Fibroblast of lung (primary cell): ENCODE measurements around the gene IFT122. TPM values are rescaled to one million over a fixed set of nuclear protein-coding genes. Genes with fewer than 3 reads are reported as not detected.

ENCODE experiments used
- DNase-seq, 2 donors: peaks; one replicate each; pipeline versions ENCODE4 v3.0.0 to v3.0.0-alpha.2; 2010; ENCODE audit warnings: low read depth in 2 of 2
- H2AFZ ChIP-seq: 2 replicates; pipeline ENCODE4 v1.5.1; 2012; ENCODE audit warnings: low read length, control low read depth, inconsistent platforms
- H3K27ac ChIP-seq: 2 replicates; pipeline ENCODE4 v1.5.1; 2011; ENCODE audit warnings: low read length, control low read depth; ENCODE audit not compliant: insufficient read depth
- H3K27me3 ChIP-seq: 2 replicates; pipeline ENCODE4 v1.5.1; 2011; ENCODE audit warnings: mild to moderate bottlenecking, low read length; ENCODE audit not compliant: control insufficient read depth, insufficient read depth
- H3K36me3 ChIP-seq: 2 replicates; pipeline ENCODE4 v1.5.1; 2011; ENCODE audit warnings: low read length; ENCODE audit not compliant: control insufficient read depth, insufficient read depth
- H3K4me1 ChIP-seq: 2 replicates; pipeline ENCODE4 v1.5.1; 2011; ENCODE audit warnings: low read length; ENCODE audit not compliant: control insufficient read depth, insufficient read depth; ENCODE audit errors: extremely low read depth
- H3K4me2 ChIP-seq: 2 replicates; pipeline ENCODE4 v1.5.1; 2011; ENCODE audit warnings: low read length, control low read depth; ENCODE audit not compliant: insufficient read depth; ENCODE audit errors: extremely low read depth
- H3K4me3 ChIP-seq, 4 experiments: fragments of 200-600 bp in 1 of 4; sonication (generic) in 1 of 4; replicated peaks in 1 of 4; 2 replicates each; pipeline ENCODE4 v1.5.1; 2011 to 2016; ENCODE audit warnings: low read length in 4 of 4, low read depth in 3 of 4, mild to moderate bottlenecking in 3 of 4, control low read depth in 2 of 4, inconsistent platforms in 1 of 4, mixed read lengths in 1 of 4; ENCODE audit not compliant: insufficient read depth in 1 of 4; ENCODE audit errors: control extremely low read depth in 1 of 4
- H3K79me2 ChIP-seq: 2 replicates; pipeline ENCODE4 v1.5.1; 2012; ENCODE audit warnings: mild to moderate bottlenecking, low read length, inconsistent platforms; ENCODE audit not compliant: control insufficient read depth, insufficient read depth
- H3K9ac ChIP-seq: 2 replicates; pipeline ENCODE4 v1.5.1; 2011; ENCODE audit warnings: mild to moderate bottlenecking, low read length, control low read depth; ENCODE audit not compliant: insufficient read depth
- H3K9me3 ChIP-seq: 2 replicates; pipeline ENCODE4 v1.5.1; 2012; ENCODE audit warnings: low read depth, low read length; ENCODE audit not compliant: control insufficient read depth, insufficient read depth
- H4K20me1 ChIP-seq: 2 replicates; pipeline ENCODE4 v1.5.1; 2011; ENCODE audit warnings: low read length; ENCODE audit not compliant: control insufficient read depth, insufficient read depth; ENCODE audit errors: extremely low read depth
- CTCF ChIP-seq, 2 donors: IDR thresholded peaks in 1 of 2; conservative IDR thresholded peaks in 1 of 2; 1 replicate in 1 of 2; 2 replicates in 1 of 2; pipeline ENCODE4 v1.5.1; 2011 to 2012; ENCODE audit warnings: low read length in 2 of 2, control low read depth in 1 of 2, inconsistent platforms in 1 of 2, low read depth in 1 of 2, mild to moderate bottlenecking in 1 of 2
- EZH2 ChIP-seq: IDR thresholded peaks from 2 replicates; pipeline ENCODE4 v1.5.1; 2012; ENCODE audit warnings: low read length, control low read depth, mild to moderate bottlenecking; ENCODE audit errors: missing control alignments
- polyA plus RNA-seq, 2 donors: library from polyadenylated mRNA; depleted of rRNA in 1 of 2; stranded (reverse) in 1 of 2; unstranded in 1 of 2; fragments of >200 nt; gene quantifications; 2 replicates each; pipeline ENCODE4 v1.2.1, GENCODE V29; 2011 to 2012; ENCODE audit warnings: missing spikeins in 1 of 2
- total RNA-seq: library from RNA; depleted of rRNA; stranded (reverse); fragments of >200 nt; gene quantifications from 2 replicates; pipeline ENCODE4 v1.2.1, GENCODE V29; 2014

The IFT122 gene
- total and polyA plus RNA-seq, 2 donors (not counting 1 experiment from before 2014, with no cell fraction given) = 13.2 to 27.2 TPM

DNA sequence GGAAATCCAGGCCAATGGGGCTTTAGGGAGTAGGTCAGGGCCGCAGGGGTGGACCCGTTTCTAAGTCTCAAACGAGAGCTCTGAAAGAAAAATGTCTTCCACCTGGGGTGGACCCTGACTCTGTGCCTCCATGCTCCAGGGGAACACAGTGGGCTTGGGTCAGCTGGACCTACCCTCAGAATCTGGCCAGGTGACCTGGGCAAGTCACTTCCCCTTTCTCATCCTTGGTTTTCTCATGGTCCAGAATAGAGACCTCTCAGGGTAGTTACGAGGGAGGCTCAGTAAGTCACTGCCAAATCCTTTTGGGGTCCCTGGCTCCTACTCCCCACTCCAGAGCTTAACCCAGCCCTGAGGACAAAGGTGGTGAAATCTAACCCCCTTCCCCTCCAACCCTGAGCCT lies 37.4 kb upstream of the IFT122 start:
- no peak overlapping the region for H3K4me3 ChIP-seq
- no peaks in the 10 kb centered on the region for H3K27me3 ChIP-seq
- TF ChIP-seq CTCF (conservative IDR thresholded peaks at IDR 0.05 in 1 of 2, IDR thresholded peaks at IDR 0.05 in 1 of 2; ENCODE audit: low read depth in 1 of 2, low read length in 2 of 2) (no peak), EZH2 (no peak)
- H2AFZ ChIP-seq = no peak overlapping the region
- H3K36me3 ChIP-seq = no peaks in the 10 kb centered on the region
- no peaks in the 10 kb centered on the region for H4K20me1 ChIP-seq
- no peak overlapping the region for H3K4me2 ChIP-seq
- peaks cover 16% of the 10 kb centered on the region for H3K79me2 ChIP-seq
- DNase-seq = no peak
- H3K9me3 ChIP-seq = no peaks in the 10 kb centered on the region
- H3K27ac ChIP-seq = no peak overlapping the region
- no peak overlapping the region for H3K9ac ChIP-seq
- H3K4me1 ChIP-seq = no peaks in the 10 kb centered on the region

DNA sequence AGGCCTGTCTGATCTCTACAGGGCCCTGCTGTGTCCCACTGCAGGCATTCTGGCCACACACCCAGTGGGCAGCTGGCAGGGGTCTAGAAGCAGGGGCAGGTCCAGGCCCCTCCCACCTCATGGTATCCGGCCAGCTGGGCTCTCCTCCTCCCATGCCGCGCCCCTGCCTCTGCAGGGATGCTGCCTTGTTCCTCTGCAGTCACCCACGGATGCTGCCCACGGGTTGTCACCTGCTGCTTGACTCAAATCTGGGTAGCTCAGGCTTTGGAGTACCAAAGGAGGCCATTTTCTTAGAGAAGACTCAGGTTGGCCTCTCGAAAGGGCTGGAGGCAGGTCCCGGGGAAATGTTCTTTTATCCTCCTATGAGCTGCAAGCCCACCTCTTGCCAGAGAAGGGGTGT lies 36.6 kb upstream of the IFT122 start:
- no peak overlapping the region for H3K4me3 ChIP-seq
- no peaks in the 10 kb centered on the region for H4K20me1 ChIP-seq
- no peak overlapping the region for H2AFZ ChIP-seq
- no peaks in the 10 kb centered on the region for H3K4me1 ChIP-seq
- no peak overlapping the region for H3K27ac ChIP-seq
- H3K4me2 ChIP-seq = no peak overlapping the region
- H3K9me3 ChIP-seq = no peaks in the 10 kb centered on the region
- H3K9ac ChIP-seq = no peak overlapping the region
- no peak for DNase-seq
- peaks cover 7% of the 10 kb centered on the region for H3K79me2 ChIP-seq
- H3K27me3 ChIP-seq = no peaks in the 10 kb centered on the region
- no peaks in the 10 kb centered on the region for H3K36me3 ChIP-seq
- TF ChIP-seq CTCF (conservative IDR thresholded peaks at IDR 0.05 in 1 of 2, IDR thresholded peaks at IDR 0.05 in 1 of 2; ENCODE audit: low read depth in 1 of 2, low read length in 2 of 2) (no peak), EZH2 (no peak)

- H2AFZ ChIP-seq = no peak overlapping the region
- TF ChIP-seq EZH2 (no peak), CTCF (conservative IDR thresholded peaks at IDR 0.05 in 1 of 2, IDR thresholded peaks at IDR 0.05 in 1 of 2; ENCODE audit: low read depth in 1 of 2, low read length in 2 of 2) (no peak)
- no peaks in the 10 kb centered on the region for H3K4me1 ChIP-seq
Observed at GRCh38 chr3:129404130-129404529, 35.9 kb upstream of the IFT122 start.

More at GRCh38 chr3:129404130-129404529, 35.9 kb upstream of the IFT122 start:
- H3K9me3 ChIP-seq = no peaks in the 10 kb centered on the region
- no peaks in the 10 kb centered on the region for H4K20me1 ChIP-seq
- H3K27ac ChIP-seq = no peak overlapping the region
- no peak for DNase-seq
- no peak overlapping the region for H3K4me2 ChIP-seq
- no peaks in the 10 kb centered on the region for H3K36me3 ChIP-seq
- H3K27me3 ChIP-seq = no peaks in the 10 kb centered on the region
- no peak overlapping the region for H3K4me3 ChIP-seq
- peaks cover under 1% of the 10 kb centered on the region for H3K79me2 ChIP-seq
- H3K9ac ChIP-seq = no peak overlapping the region
